Neuron (in vitro differentiated cells): ENCODE measurements around the gene HMGB3.

Source experiments
- H2AFZ ChIP-seq: one replicate; pipeline ENCODE4 v1.6.1; 2013; ENCODE audit warnings: low read depth, mild to moderate bottlenecking, inconsistent platforms, low read length, moderate library complexity
- H3K27me3 ChIP-seq: one replicate; pipeline ENCODE4 v1.6.1; 2013; ENCODE audit warnings: low read length; ENCODE audit not compliant: insufficient read depth
- H3K36me3 ChIP-seq: one replicate; pipeline ENCODE4 v1.6.1; 2013; ENCODE audit warnings: low read length; ENCODE audit not compliant: insufficient read depth
- H3K4me1 ChIP-seq: one replicate; pipeline ENCODE4 v1.6.1; 2013; ENCODE audit warnings: low read length; ENCODE audit not compliant: insufficient read depth
- H3K4me3 ChIP-seq: 2 replicates; pipeline ENCODE4 v1.5.1; 2013; ENCODE audit warnings: mild to moderate bottlenecking, low read length, moderate library complexity
- H3K9me3 ChIP-seq: one replicate; pipeline ENCODE4 v1.6.1; 2013; ENCODE audit warnings: low read length

Gene HMGB3

DNA sequence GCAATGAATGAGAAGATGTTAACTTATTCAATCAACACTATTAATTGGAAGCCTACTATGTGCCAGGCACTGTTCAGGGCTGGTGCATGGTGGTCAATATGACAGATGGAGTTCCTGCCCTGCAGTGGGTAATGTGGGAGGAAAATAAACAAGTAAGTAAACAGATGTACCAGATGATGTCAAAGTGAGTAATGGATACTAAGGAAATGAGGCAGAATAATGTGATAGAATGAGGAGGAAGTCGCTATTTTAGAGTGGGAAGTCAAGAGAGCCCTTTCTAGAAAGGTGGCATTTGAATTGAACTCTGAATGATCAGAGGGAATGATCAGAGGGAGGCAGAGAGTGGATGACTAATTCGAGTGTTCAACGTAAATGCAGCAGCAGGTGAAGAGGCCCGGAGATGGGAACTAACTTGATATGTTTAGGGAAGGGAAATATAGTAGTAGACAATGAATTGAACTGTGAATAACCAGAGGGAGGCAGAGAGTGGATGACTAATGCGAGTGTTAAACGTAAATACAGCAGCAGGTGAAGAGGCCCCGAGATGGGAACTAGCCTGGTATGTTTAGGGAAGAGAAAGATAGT, 48.3 kb downstream of the HMGB3 start:
- no peak overlapping the region for H2AFZ ChIP-seq
- no peak overlapping the region for H3K4me3 ChIP-seq
- no peaks in the 10 kb centered on the region for H3K9me3 ChIP-seq
- no peaks in the 10 kb centered on the region for H3K36me3 ChIP-seq
- no peaks in the 10 kb centered on the region for H3K4me1 ChIP-seq
- no peaks in the 10 kb centered on the region for H3K27me3 ChIP-seq

DNA sequence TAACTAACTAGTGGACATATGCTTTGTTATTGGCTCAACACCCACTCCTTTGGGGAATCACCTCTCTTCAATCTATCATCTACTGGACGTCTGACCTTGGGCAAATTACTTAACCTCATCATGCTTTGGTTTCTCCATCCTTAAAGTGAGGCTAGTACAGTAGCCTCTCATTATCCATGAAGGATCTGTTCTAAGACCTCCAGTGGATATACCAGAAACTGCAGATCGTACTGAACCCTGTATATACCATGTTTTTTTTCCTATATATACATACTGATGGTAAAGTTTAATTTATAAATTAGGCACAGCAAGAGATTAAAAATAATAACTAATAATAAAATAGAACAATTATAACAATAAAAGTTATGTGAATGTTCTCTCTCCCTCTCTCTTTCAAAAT, 56.2 kb downstream of the HMGB3 start:
- H3K27me3 ChIP-seq: no peaks in the 10 kb centered on the region
- no peaks in the 10 kb centered on the region for H3K36me3 ChIP-seq
- H3K4me1 ChIP-seq: no peaks in the 10 kb centered on the region
- no peak overlapping the region for H3K4me3 ChIP-seq
- no peaks in the 10 kb centered on the region for H3K9me3 ChIP-seq
- no peak overlapping the region for H2AFZ ChIP-seq
